WI38 (cell line): ENCODE results near the gene SOCS1.
"Not testable (repeated sequence)": the region's sequence is repeated elsewhere in the genome, so short reads cannot be mapped to it uniquely, and the experiment has no call there.

Experiments
- H3K4me3 ChIP-seq: 2 replicates; pipeline ENCODE4 v1.5.1; 2011; ENCODE audit warnings: low read depth, mild to moderate bottlenecking, control low read depth, low read length
- CTCF ChIP-seq: IDR thresholded peaks from 2 replicates; pipeline ENCODE4 v1.5.1; 2012; ENCODE audit warnings: low read depth, mild to moderate bottlenecking, control low read depth, low read length

SOCS1 gene

GRCh38 chr16:11291091-11291703 lies 35.2 kb upstream of the SOCS1 start:
- H3K4me3 ChIP-seq: no peak overlapping the region
- no peak for TF ChIP-seq CTCF

- no peak for TF ChIP-seq CTCF
Measured at GRCh38 chr16:11290102-11290893, 34.3 kb upstream of the SOCS1 start.

GRCh38 chr16:11289696-11290095 lies 33.7 kb upstream of the SOCS1 start:
- not testable (repeated sequence) for H3K4me3 ChIP-seq

More at GRCh38 chr16:11290102-11290893, 34.3 kb upstream of the SOCS1 start:
- H3K4me3 ChIP-seq: no peak overlapping the region

- no peak for TF ChIP-seq CTCF
- no peak overlapping the region for H3K4me3 ChIP-seq
Measured at GRCh38 chr16:11289202-11289601, 33.2 kb upstream of the SOCS1 start.

GRCh38 chr16:11285842-11286241 lies 29.8 kb upstream of the SOCS1 start:
- H3K4me3 ChIP-seq: no peak overlapping the region
- TF ChIP-seq CTCF: no peak

GRCh38 chr16:11283820-11284248 lies 27.8 kb upstream of the SOCS1 start:
- TF ChIP-seq CTCF: no peak
- H3K4me3 ChIP-seq: no peak overlapping the region

GRCh38 chr16:11280616-11281522 lies 24.9 kb upstream of the SOCS1 start, which contains the start of gene PRM1:
PRM1 (minus strand) TSS chr16:11281330; CDS start chr16:11281238, 92 bp downstream.
- TF ChIP-seq CTCF: no peak
- no peak within 1 kb of the TSS for H3K4me3 ChIP-seq
